ENCODE data around the gene UMAD1.

The UMAD1 gene

GRCh38 chr7:7805511-7806153 is 165.1 kb downstream of the UMAD1 start:
- H3K4me3 ChIP-seq (ENCODE audit: insufficient read depth, low read depth, low read length, poor library complexity, severe bottlenecking) = no peak overlapping the region
- H3K4me1 ChIP-seq (ENCODE audit: control insufficient read depth, insufficient read depth, low read length, poor library complexity, severe bottlenecking) = no peaks in the 10 kb centered on the region
- H3K27ac ChIP-seq (ENCODE audit: insufficient read depth, low read length, poor library complexity, severe bottlenecking) = no peak overlapping the region
- no peaks in the 10 kb centered on the region for H3K27me3 ChIP-seq (replicated peaks; ENCODE audit: control insufficient read depth, insufficient read depth, low read length, poor library complexity, severe bottlenecking)
- H3K36me3 ChIP-seq (ENCODE audit: control insufficient read depth, insufficient read depth, low read length) = peaks cover 2% of the 10 kb centered on the region
- no peak for DNase-seq
- H3K9me3 ChIP-seq (ENCODE audit: control insufficient read depth, low read length) = no peaks in the 10 kb centered on the region

- no peak for DNase-seq
Observed at GRCh38 chr7:7808156-7808555, 167.6 kb downstream of the UMAD1 start.

GRCh38 chr7:7808626-7809025 is 168.1 kb downstream of the UMAD1 start:
- Histone ChIP-seq H3K4me3 (ENCODE audit: insufficient read depth, low read depth, low read length, poor library complexity, severe bottlenecking) (no peak overlapping the region), H3K9me3 (ENCODE audit: control insufficient read depth, low read length) (no peaks in the 10 kb centered on the region), H3K27ac (ENCODE audit: insufficient read depth, low read length, poor library complexity, severe bottlenecking) (no peak overlapping the region), H3K36me3 (ENCODE audit: control insufficient read depth, insufficient read depth, low read length) (no peaks in the 10 kb centered on the region), H3K4me1 (ENCODE audit: control insufficient read depth, insufficient read depth, low read length, poor library complexity, severe bottlenecking) (no peaks in the 10 kb centered on the region), H3K27me3 (replicated peaks; ENCODE audit: control insufficient read depth, insufficient read depth, low read length, poor library complexity, severe bottlenecking) (no peaks in the 10 kb centered on the region)
- no peak for DNase-seq

More at GRCh38 chr7:7808156-7808555, 167.6 kb downstream of the UMAD1 start:
- Histone ChIP-seq H3K27ac (ENCODE audit: insufficient read depth, low read length, poor library complexity, severe bottlenecking) (no peak overlapping the region), H3K27me3 (replicated peaks; ENCODE audit: control insufficient read depth, insufficient read depth, low read length, poor library complexity, severe bottlenecking) (no peaks in the 10 kb centered on the region), H3K36me3 (ENCODE audit: control insufficient read depth, insufficient read depth, low read length) (no peaks in the 10 kb centered on the region), H3K4me1 (ENCODE audit: control insufficient read depth, insufficient read depth, low read length, poor library complexity, severe bottlenecking) (no peaks in the 10 kb centered on the region), H3K4me3 (ENCODE audit: insufficient read depth, low read depth, low read length, poor library complexity, severe bottlenecking) (no peak overlapping the region), H3K9me3 (ENCODE audit: control insufficient read depth, low read length) (no peaks in the 10 kb centered on the region)

GRCh38 chr7:7810380-7810779 is 169.8 kb downstream of the UMAD1 start:
- H3K4me3 ChIP-seq (ENCODE audit: insufficient read depth, low read depth, low read length, poor library complexity, severe bottlenecking) = no peak overlapping the region
- H3K9me3 ChIP-seq (ENCODE audit: control insufficient read depth, low read length) = no peaks in the 10 kb centered on the region
- H3K27me3 ChIP-seq (replicated peaks; ENCODE audit: control insufficient read depth, insufficient read depth, low read length, poor library complexity, severe bottlenecking) = no peaks in the 10 kb centered on the region
- DNase-seq = no peak
- H3K4me1 ChIP-seq (ENCODE audit: control insufficient read depth, insufficient read depth, low read length, poor library complexity, severe bottlenecking) = peaks cover 2% of the 10 kb centered on the region
- no peak overlapping the region for H3K27ac ChIP-seq (ENCODE audit: insufficient read depth, low read length, poor library complexity, severe bottlenecking)
- H3K36me3 ChIP-seq (ENCODE audit: control insufficient read depth, insufficient read depth, low read length) = no peaks in the 10 kb centered on the region

- H3K9me3 ChIP-seq (ENCODE audit: control insufficient read depth, low read length) = no peaks in the 10 kb centered on the region
- H3K27ac ChIP-seq (ENCODE audit: insufficient read depth, low read length, poor library complexity, severe bottlenecking) = no peak overlapping the region
- DNase-seq = no peak
- no peaks in the 10 kb centered on the region for H3K36me3 ChIP-seq (ENCODE audit: control insufficient read depth, insufficient read depth, low read length)
- H3K4me3 ChIP-seq (ENCODE audit: insufficient read depth, low read depth, low read length, poor library complexity, severe bottlenecking) = no peak overlapping the region
- H3K4me1 ChIP-seq (ENCODE audit: control insufficient read depth, insufficient read depth, low read length, poor library complexity, severe bottlenecking) = peaks cover 7% of the 10 kb centered on the region
- no peaks in the 10 kb centered on the region for H3K27me3 ChIP-seq (replicated peaks; ENCODE audit: control insufficient read depth, insufficient read depth, low read length, poor library complexity, severe bottlenecking)
Observed at GRCh38 chr7:7810826-7811225, 170.3 kb downstream of the UMAD1 start.

GRCh38 chr7:7812112-7812511 is 171.6 kb downstream of the UMAD1 start:
- Histone ChIP-seq H3K27me3 (replicated peaks; ENCODE audit: control insufficient read depth, insufficient read depth, low read length, poor library complexity, severe bottlenecking) (no peaks in the 10 kb centered on the region), H3K9me3 (ENCODE audit: control insufficient read depth, low read length) (no peaks in the 10 kb centered on the region), H3K4me1 (ENCODE audit: control insufficient read depth, insufficient read depth, low read length, poor library complexity, severe bottlenecking) (peaks cover 8% of the 10 kb centered on the region), H3K36me3 (ENCODE audit: control insufficient read depth, insufficient read depth, low read length) (no peaks in the 10 kb centered on the region), H3K4me3 (ENCODE audit: insufficient read depth, low read depth, low read length, poor library complexity, severe bottlenecking) (no peak overlapping the region), H3K27ac (ENCODE audit: insufficient read depth, low read length, poor library complexity, severe bottlenecking) (no peak overlapping the region)
- DNase-seq = no peak

- no peak for DNase-seq
- no peaks in the 10 kb centered on the region for H3K9me3 ChIP-seq (ENCODE audit: control insufficient read depth, low read length)
- H3K27ac ChIP-seq (ENCODE audit: insufficient read depth, low read length, poor library complexity, severe bottlenecking) = no peak overlapping the region
Observed at GRCh38 chr7:7815395-7815794, 174.8 kb downstream of the UMAD1 start.

GRCh38 chr7:7816084-7816483 is 175.5 kb downstream of the UMAD1 start:
- H3K4me3 ChIP-seq (ENCODE audit: insufficient read depth, low read depth, low read length, poor library complexity, severe bottlenecking) = no peak overlapping the region
- H3K4me1 ChIP-seq (ENCODE audit: control insufficient read depth, insufficient read depth, low read length, poor library complexity, severe bottlenecking) = peaks cover 8% of the 10 kb centered on the region

More at GRCh38 chr7:7815395-7815794, 174.8 kb downstream of the UMAD1 start:
- no peaks in the 10 kb centered on the region for H3K27me3 ChIP-seq (replicated peaks; ENCODE audit: control insufficient read depth, insufficient read depth, low read length, poor library complexity, severe bottlenecking)
- no peaks in the 10 kb centered on the region for H3K36me3 ChIP-seq (ENCODE audit: control insufficient read depth, insufficient read depth, low read length)
- H3K4me1 ChIP-seq (ENCODE audit: control insufficient read depth, insufficient read depth, low read length, poor library complexity, severe bottlenecking) = peaks cover 8% of the 10 kb centered on the region
- H3K4me3 ChIP-seq (ENCODE audit: insufficient read depth, low read depth, low read length, poor library complexity, severe bottlenecking) = no peak overlapping the region

GRCh38 chr7:7816816-7817536 is 176.4 kb downstream of the UMAD1 start:
- Histone ChIP-seq H3K36me3 (ENCODE audit: control insufficient read depth, insufficient read depth, low read length) (no peaks in the 10 kb centered on the region), H3K4me1 (ENCODE audit: control insufficient read depth, insufficient read depth, low read length, poor library complexity, severe bottlenecking) (peaks cover 8% of the 10 kb centered on the region), H3K27me3 (replicated peaks; ENCODE audit: control insufficient read depth, insufficient read depth, low read length, poor library complexity, severe bottlenecking) (no peaks in the 10 kb centered on the region), H3K27ac (ENCODE audit: insufficient read depth, low read length, poor library complexity, severe bottlenecking) (no peak overlapping the region), H3K4me3 (ENCODE audit: insufficient read depth, low read depth, low read length, poor library complexity, severe bottlenecking) (no peak overlapping the region), H3K9me3 (ENCODE audit: control insufficient read depth, low read length) (no peaks in the 10 kb centered on the region)
- no peak for DNase-seq

More at GRCh38 chr7:7816084-7816483, 175.5 kb downstream of the UMAD1 start:
- DNase-seq = peak in 1 of 3 donors; percentile 2
- Histone ChIP-seq H3K9me3 (ENCODE audit: control insufficient read depth, low read length) (no peaks in the 10 kb centered on the region), H3K36me3 (ENCODE audit: control insufficient read depth, insufficient read depth, low read length) (no peaks in the 10 kb centered on the region), H3K27ac (ENCODE audit: insufficient read depth, low read length, poor library complexity, severe bottlenecking) (no peak overlapping the region), H3K27me3 (replicated peaks; ENCODE audit: control insufficient read depth, insufficient read depth, low read length, poor library complexity, severe bottlenecking) (no peaks in the 10 kb centered on the region)

- Histone ChIP-seq H3K4me1 (ENCODE audit: control insufficient read depth, insufficient read depth, low read length, poor library complexity, severe bottlenecking) (peaks cover 8% of the 10 kb centered on the region), H3K27ac (ENCODE audit: insufficient read depth, low read length, poor library complexity, severe bottlenecking) (no peak overlapping the region)
- DNase-seq = no peak
Observed at GRCh38 chr7:7817748-7818147, 177.2 kb downstream of the UMAD1 start.

More at GRCh38 chr7:7817748-7818147, 177.2 kb downstream of the UMAD1 start:
- no peaks in the 10 kb centered on the region for H3K9me3 ChIP-seq (ENCODE audit: control insufficient read depth, low read length)
- H3K4me3 ChIP-seq (ENCODE audit: insufficient read depth, low read depth, low read length, poor library complexity, severe bottlenecking) = no peak overlapping the region
- no peaks in the 10 kb centered on the region for H3K27me3 ChIP-seq (replicated peaks; ENCODE audit: control insufficient read depth, insufficient read depth, low read length, poor library complexity, severe bottlenecking)
- H3K36me3 ChIP-seq (ENCODE audit: control insufficient read depth, insufficient read depth, low read length) = no peaks in the 10 kb centered on the region

Data from effector memory CD4-positive, alpha-beta T cell (primary cell).